ENCODE measurements around the gene TANGO2.

TANGO2 gene

DNA sequence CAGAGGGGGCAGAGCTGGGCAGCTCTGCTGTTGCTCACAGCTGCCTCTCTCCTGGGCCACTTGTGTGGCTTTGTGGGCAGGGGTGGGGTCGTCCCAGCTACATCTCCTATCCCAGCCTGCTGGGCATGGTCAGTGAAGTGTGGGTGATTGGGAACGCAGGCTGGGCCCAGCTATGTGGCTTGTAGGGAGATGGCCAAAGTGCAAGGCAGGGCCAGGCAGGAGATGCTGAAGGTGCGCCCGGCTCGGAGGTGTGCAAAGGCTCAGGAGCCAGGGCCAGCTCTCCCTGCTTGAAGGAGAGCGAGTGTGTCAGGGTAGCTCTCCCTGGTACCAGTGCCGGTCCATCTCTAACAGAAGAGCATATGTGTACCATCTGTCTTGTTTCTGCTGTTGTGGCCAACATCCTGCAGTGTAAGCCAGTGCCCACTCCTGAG is 86.6 kb downstream of the TANGO2 start:
- no peak for DNase-seq (ENCODE audit: low read depth)

DNA sequence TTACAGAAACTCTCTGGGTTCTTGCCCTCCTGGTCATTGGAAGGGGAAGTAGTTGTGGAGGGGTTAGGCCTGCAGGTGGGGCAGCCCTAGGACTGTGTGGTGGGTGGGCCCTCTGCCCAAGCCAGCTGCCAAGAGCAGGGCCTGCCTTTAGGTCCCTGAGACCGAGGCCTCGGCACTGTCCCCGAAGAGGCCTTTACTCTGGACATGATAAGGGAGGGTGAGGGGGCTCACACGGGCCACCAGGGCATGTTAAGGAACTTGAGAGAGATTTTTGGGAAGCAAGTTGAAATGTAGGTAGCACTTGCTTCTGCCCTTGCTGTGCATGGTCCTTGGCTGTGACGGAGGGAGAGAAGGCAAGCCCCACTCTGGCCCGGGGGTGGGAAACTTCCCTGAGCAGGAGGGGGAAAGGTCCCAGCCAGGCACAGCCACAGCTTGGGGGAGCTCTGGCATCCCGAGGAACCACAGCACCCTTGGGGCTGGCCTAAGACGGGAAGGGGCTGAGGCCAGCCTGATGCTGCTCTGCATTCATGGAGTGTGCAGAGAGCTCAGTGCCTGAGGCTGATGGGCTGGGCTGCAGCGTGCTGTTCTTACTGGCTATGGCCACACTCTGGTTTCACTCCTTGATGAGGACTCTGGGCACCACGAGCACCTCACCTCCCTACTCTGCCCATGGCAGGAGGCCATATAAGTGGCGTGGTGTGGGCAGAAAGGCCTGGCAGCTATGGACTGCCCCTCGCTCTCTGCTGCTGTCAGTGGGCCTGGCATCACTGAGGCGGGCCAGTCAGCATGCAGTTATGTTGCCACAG is 87.2 kb downstream of the TANGO2 start:
- DNase-seq (ENCODE audit: low read depth): no peak

DNA sequence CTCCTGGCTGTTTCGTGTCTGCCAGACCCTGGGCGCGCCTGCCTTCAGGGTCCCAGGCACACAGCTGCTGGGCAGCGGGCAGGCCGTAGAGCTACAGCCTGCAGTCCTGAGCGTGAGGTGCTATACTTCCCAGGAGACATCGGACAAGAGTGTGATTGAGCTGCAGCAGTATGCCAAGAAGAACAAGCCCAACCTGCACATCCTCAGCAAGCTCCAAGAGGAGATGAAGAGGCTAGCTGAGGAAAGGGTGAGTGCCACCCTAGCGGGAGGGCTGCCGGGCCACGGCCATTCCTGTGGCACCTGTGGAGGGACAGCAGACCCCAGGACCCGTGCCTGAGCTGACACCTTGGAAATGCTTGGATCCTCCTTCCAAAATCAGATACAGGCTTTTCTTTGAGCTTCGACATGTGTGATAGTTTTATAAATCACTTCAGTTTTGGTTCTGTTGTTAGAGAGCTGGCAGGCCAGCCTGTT is 87.9 kb downstream of the TANGO2 start:
- DNase-seq (ENCODE audit: low read depth): no peak

DNA sequence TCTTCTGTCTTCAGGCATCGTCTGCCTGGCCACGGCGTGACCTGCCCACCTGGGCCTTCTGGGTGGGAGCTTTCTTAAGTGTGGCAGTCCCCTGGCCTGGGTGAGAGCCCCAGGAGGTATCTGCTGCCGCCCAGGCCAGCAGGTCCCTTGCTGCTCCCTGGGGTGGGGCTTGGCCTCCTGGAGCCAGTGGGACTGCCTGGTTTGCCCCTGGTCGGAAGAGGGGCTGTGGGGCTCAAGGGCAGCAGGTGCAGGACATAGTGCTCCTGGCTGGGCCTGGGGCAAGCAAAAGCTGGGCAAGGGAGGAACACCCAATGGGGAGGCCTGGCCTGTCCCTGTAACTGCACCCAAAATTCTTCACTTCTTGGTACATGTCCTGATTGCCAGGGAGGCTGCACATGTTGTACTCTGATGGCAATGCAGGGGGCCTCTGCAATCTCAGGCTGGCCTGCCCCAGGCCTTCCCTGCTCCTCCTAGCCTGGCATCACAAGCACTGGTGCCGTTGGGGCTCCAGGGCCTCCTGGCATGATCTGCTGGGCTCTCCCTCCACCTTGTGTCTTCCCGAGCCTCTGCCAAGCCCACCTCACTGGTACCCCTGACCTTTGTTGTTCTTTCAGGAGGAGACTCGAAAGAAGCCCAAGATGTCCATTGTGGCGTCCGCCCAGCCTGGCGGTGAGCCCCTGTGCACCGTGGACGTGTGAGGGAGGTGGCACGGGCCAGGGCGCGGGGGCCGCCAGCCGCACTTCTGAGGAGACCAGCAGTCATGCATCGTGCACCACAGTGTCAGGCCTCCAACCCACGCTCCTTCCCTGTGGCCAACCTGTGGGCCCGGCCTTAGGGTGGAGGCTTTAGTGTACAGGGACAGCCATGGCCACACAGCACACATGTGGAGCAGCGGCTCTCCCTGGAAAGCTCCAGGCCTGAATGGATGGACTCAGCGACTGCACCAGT is 88.8 kb downstream of the TANGO2 start:
- DNase-seq (ENCODE audit: low read depth): no peak

DNA sequence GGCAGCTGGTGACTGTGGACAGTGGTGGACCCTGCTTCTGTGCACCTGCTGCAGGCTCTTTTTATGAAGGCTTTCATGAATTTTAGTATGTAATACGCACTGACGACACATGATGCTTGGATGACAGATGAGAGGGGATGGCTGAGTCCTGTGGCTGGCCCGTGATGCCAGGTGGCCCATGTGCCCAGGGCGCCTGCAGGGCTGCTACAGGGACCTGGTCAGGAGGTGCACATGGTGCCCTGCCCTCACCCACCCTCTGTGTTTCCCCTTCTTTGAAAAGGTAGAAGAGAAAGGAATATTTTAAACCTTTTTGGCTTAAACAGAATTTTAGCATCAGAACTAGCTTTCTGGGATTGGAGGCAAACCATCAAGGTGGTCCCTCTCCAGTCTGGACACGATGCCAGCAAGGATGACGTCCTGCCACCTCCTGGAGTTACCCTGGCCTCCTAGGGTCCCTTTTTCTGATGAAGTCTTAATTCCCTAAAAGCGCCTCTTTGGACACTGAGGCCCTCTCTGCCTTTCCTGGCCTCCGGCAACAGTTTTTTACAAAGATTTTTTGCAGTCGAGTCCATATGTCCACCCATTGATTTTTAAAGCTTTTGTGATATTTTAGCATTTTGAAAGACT is 89.6 kb downstream of the TANGO2 start:
- DNase-seq (ENCODE audit: low read depth): no peak

DNA sequence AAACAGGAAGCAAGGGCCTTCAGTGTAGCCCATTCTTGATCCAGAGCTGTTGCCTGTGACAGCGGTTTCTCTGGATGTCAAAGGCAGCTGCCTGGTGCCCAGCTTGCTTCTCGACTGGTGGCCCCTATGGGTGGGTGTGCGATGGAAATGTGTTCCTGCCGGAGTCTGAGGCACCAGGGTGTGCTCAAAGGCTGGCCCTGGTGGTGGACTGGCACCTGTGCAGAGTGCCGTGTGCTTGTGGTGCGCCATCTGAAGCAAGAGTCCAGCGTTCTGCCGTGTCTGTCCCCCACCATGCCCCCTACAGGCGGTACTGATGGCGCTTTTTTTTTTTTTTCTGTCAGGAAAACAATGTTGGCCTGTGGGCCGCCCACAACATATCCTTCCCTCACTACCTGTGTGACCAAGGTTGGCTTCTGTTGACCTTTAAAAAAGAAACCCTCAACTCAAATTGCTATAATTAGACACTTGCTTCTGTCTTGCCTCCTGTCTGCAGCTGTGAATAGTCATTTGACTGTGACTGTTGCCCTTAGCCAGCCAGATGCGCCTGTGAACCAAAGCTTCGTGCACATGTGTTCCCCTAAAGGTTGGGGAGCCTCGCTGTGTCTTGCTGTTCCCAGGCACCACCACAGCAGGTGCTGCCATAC is 90.3 kb downstream of the TANGO2 start:
- DNase-seq (ENCODE audit: low read depth): no peak

DNA sequence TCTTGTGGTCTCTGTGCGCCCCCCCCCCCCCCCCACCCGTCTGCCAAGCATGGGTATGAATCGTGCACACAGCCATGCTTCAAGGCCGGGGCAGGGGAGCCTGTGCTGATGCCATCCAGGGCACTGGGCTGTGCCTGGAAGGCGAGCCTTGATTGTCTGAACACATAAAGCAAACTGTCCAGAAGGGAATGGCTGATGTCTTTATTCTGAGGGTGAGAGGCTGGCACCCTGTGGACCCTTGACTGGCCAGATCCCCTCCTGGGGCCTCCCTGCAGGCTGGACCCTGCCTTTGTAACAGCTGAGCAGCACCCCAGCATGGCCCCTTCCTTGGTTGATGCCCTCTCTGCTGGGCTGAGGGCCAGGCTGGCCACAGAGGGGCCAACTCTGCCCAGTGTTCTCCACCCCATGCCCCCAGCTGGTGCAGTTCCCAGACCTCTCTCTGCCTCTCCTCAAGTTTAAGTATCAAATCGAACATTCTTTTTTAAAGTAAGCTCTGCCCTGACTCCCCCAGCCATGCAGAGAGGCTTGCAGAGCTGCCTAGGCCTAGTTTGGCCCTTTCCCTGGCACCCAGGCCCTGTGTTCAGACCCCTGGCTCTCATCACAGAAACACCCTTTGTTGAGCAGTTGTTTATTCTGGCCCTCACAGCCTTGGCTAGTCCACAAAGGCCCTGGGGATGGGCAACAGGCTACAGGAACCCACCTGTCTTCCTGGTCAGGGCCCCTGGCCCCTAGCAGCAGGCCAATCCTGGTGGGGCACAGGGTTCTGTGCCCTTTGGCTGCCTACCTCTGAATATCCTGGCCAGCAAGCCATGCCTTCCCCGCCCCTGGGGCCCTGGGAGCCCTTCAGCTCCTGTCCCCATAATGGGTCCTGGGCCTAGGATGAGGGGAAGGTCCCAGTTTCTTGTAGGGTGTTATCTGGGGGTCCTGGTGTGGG is 91.0 kb downstream of the TANGO2 start:
- DNase-seq (ENCODE audit: low read depth): no peak

DNA sequence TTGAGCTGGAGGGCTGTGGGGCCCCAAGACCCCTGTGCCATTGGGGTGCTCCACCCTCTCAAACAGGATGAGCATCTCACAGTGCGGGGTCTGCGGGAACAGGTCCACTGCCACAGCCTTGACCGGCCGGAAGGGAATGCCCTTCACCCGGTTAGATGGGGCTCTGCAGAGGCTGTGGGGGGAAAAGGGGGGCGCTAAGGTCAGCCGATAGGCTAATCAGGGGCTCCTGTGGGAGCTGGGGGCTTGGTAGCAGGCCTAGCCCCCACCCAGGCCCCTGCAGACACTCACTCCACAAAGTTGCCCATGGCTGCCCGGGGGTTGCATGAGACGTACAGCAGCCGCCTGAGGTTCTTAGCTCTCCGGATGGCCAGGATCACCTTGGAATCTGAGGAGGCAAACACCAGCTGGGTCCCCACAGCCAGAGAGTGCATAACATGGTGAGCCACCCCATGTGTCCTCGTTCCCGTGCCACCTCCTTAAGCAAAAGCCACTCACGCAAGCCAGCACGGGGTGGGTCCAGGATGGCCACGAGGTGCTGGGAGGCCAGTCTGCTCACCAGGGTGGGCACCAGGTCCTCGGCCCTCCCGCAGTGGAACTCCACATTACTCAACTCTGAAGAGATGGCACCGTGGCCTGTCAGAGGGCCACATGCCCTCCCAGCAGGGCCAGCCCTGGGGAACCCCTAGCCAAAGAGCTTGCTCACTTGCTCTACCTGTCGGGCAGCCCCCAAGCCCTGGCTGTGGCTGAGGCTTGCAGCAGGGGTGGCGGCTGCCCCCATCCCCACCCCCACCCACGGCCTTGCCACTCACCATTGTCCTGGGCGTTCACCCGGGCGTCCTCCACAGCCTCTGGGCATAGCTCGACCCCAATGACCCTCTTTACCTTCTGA is 92.0 kb downstream of the TANGO2 start:
- DNase-seq (ENCODE audit: low read depth): no peak

DNA sequence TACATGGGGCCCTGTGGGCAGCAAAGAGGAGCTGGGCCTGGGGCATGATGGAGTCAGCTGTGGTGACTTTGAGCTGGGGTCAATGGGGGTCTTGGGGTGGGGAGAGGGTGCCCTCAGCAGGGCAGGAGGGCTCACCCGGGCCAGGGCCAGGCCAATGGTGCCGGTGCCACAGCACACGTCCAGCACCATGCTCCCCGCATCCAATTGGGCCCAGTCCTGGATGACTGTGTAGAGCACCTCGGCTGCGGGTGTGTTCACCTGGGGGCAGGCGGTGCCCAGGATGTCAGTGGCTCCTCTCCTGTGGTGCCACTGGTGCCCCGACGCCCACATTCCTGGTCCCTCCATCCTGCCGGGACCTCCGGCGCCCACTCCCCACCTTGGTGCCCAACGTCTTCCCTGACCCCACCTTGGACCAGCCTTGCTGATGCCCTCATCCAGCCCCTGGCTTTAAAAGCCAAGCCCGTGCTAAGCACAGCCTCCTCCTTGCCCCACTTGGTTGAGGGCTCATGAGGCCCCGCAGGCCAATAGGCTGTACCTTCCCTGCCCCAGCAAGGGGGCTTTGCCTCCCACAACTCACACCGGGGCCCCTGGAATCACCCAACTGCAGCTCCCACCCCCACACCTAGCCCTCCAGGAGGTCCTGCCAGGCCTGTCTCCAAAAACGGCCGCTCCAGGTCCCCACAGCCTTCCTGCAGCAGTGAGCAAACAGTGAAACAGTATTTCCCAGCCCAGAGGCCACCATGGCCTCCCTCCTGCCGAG is 92.8 kb downstream of the TANGO2 start:
- DNase-seq (ENCODE audit: low read depth): no peak

DNA sequence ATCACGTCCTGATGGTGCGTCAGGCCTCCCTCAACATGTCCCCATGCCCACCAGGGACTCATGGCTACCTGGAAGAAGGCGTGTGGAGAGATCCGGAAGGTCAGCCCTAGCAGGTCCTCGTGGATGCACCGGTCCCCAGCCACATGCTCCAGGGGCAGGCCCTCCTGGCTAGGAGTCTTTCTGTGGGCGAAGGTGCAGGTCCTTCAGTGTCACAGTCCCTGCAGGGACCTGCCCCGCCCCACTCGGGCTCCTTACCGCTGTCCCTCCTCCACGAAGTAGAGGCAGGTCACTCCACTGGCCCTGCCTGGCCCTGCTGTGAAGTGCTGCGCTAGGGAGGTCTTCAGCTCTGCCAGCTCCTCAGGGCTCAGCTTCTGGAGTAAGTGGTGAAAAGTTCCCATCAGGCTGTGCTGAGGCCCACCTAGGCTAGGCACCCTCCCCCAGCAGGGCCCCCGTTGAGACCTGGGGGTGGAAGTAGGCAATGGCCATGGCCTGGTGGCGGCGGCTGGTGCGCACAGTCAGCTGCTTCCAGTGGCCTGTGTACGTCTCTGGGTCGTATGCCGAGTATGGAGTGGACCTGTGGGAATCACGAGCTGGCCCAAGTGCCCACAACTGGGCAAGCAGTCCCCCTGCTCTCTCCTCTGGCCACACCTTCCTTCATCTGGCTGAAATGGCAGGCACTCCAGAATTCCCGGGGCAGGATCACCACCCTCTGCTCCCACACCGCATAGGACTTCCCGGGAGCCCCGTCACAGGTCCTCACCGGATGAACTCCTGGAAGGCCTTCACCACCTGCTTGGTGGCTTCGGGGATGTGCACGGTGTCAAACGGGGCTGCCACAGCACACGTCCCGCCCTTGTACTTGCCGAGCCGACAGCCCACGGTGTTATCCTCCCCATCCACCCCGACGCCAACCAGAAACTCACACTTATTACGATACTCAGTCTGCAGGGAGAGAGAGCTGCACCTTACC is 93.9 kb downstream of the TANGO2 start:
- no peak for DNase-seq (ENCODE audit: low read depth)

DNA sequence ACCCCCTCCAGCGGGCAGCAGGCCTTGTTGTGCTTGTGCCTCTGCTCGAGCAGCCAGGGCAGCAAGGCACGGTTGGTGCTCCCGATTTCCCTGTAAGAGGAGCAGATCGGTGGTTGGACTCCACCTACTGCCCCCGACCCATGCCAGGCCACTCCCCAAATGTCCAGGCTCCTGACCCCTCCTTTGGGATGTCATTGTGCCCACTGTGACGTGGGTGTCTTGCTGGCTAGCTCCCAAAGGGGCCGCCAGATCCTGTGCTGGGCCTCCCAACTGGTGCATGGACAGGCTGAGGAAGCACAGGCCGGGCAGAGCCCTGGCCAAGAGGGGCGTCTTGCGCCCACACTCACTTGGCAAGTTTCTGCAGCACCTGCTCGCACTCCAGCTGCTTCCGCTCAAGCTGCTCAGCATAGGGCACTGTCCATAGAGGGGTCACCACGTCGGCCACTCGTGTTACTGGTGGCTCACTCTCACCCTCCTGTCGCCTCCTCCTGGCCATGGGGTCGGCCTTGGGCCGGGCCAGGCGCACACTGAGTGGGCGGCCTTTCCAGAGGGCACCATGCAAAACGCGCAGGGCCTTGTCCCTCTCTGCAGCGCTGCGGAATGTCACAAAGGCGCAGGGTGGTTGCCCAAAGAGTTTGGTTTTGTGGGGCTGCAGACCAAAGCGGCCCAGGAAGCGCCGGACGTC is 94.9 kb downstream of the TANGO2 start, which contains the start of gene RANBP1:
Gene RANBP1 (plus strand): TSS at position 414 of the 685 bp plus-strand sequence. CDS start 81 bp downstream, at position 495.
- DNase-seq (ENCODE audit: low read depth): no peak

DNA sequence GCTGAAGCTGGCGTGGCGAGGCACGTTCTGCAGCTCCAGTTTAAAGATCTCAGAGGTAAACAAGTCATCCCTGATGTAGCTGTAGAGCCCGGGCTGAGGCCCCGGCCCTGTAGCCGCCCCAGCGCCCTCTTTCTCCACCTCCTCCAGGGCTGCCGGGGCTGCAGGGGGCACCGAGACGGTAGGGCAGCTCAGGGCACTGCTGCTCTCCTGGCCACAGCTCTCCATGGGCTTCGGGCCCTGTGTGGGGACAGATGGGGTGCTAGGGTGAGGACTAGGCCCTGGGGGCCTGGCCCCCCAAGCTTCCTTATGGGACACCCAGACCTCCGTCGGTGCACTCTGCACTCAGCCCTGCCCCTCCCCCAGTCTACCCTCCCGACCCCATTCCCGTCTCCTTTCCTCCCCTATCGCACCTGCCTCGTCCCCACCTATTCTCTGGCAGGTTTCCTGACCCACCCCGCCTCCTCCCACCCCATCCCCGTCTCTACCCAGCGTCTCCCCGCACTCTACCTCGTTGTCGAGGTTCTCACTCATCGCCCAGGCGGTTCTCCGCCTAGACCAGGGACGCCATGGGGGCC is 95.6 kb downstream of the TANGO2 start:
- no peak for DNase-seq (ENCODE audit: low read depth)
